CD4-positive, alpha-beta T cell treated with Interleukin-6 for 4 hours (primary cell): ENCODE measurements around the gene SLC29A3.
A peak's percentile ranks its signal among the peaks of the same experiment; 100 is the strongest.

ENCODE experiments used
- DNase-seq: peaks from one replicate; pipeline ENCODE4 v3.0.0-alpha.2; 2020; ENCODE audit warnings: mixed read lengths

Gene SLC29A3

GRCh38 chr10:71395621-71396020 is 76.6 kb downstream of the SLC29A3 start:
- no peak for DNase-seq

GRCh38 chr10:71396084-71396710 is 77.1 kb downstream of the SLC29A3 start:
- peak; percentile 35 for DNase-seq

DNA sequence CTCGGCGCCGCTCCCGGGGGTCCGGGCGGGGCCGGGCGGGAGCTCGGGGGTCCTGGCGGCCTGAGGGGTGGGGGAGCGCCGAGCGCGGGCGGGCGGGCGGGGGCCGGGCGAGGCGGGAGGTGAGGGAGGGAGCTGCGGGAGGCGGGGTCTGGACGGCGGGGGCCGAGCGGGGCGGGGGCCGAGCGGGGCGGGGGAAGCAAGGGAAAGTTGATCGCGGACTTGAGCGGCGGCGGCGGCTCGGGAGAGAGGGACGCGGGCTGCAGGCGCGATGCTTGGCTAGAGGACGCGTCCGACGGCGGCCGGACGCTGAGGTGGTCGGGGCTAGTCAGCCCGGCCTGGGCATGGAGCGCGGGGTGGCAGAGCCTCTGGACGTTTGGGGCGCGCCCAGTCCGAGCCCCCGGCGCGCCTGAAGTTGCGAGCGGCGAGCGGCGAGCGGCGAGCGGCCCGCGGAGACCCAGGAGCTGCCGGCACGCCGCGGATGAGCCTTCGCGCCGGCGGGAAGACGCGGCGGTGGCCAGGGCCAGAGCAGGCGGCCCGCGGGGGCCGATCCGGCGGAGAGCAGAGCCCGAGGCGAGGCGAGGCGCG is 77.7 kb downstream of the SLC29A3 start, which contains the start of gene CDH23:
Gene CDH23 (plus strand): TSS at position 210 of the 585 bp plus-strand sequence. CDS start 42,912 bp downstream, outside the sequence.
- peak; percentile 12 for DNase-seq

DNA sequence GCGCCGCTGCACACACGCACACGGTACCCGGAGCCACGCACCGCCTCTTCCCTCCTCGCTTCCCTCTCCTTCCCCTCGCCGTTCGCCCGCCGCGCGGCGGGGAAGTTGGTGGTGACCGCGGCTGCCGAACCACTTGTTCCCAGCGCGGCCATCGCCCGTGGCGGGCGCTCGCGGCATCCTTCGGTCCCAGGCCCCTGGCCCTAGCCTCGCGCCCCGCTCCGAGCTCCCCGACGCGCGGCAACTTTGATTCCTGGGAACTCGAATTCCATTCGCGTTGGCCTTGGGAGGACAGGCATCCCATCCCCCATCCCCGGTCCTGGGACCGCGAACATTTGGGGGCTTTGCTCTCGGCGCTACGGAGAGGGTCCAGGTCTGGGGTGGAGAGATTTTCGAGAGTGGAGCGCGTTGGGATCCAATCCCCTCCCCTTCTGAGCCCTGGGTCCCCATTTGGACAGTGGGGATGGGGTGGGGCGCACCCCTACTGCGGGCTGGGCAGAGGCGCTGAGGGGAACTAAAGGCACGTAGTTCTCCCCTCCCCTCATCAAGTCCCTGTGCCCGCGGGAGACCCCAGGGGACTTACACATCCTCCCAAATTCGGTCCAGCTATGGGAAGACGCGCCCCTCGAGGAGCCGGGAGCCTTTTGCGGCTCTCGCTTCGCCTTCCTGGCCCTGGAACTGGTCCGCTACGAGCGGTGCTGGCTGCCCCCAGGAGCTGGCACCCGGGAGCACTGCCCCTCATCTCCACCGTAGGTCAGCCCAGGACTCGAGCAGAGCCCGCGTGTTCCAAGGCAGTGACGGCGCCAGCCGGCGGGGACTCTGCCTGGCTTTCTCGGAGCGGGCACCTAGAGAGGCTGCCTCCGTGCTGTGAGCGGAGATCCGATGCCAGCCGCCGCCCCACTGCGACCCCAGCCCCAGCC is 78.5 kb downstream of the SLC29A3 start:
- no peak for DNase-seq

DNA sequence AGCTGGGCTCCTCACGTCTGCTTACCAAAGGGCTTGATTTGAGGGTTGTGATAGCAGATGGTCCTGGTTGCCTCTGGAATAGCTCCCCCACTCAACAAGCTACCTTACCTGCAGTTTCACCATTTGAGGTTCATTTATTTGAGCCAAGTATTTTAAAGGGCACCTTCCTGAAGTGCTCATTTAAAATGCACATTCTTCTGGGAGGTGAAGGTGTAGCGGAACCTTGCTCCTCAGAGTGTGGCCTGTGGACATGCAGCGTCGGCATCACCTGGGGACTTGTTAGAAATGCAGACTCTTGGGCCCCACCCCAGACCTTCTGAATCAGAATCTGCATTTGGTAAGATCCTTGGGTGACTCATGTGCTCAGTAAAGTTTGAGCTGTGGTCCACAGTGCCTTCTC is 79.9 kb downstream of the SLC29A3 start:
- no peak for DNase-seq

DNA sequence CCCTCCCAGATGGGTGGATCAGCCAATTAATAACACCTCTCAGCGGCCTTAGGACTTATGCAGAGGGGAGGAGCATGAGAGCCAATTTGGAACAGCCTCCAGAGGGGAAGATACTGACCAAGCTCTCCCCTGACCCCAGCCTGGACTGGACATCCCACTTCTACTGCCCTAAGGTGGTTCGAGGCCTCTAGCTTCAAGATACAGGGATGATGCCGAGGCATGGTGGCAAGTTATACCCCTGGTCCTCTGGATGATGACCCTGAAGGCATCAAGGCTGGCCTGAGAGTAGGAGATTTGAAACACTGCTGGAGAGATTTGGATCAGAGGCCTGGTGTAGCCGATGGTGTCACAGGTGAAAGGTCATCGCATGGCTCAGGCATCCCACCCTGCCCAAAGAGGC is 80.9 kb downstream of the SLC29A3 start:
- DNase-seq: no peak

GRCh38 chr10:71401056-71401455 is 82.0 kb downstream of the SLC29A3 start:
- no peak for DNase-seq

GRCh38 chr10:71402005-71402404 is 82.9 kb downstream of the SLC29A3 start:
- no peak for DNase-seq

GRCh38 chr10:71404503-71405295 is 85.6 kb downstream of the SLC29A3 start:
- no peak for DNase-seq

- no peak for DNase-seq
These were observed 87.8 kb downstream of the SLC29A3 start for GRCh38 chr10:71406878-71407277.

DNA sequence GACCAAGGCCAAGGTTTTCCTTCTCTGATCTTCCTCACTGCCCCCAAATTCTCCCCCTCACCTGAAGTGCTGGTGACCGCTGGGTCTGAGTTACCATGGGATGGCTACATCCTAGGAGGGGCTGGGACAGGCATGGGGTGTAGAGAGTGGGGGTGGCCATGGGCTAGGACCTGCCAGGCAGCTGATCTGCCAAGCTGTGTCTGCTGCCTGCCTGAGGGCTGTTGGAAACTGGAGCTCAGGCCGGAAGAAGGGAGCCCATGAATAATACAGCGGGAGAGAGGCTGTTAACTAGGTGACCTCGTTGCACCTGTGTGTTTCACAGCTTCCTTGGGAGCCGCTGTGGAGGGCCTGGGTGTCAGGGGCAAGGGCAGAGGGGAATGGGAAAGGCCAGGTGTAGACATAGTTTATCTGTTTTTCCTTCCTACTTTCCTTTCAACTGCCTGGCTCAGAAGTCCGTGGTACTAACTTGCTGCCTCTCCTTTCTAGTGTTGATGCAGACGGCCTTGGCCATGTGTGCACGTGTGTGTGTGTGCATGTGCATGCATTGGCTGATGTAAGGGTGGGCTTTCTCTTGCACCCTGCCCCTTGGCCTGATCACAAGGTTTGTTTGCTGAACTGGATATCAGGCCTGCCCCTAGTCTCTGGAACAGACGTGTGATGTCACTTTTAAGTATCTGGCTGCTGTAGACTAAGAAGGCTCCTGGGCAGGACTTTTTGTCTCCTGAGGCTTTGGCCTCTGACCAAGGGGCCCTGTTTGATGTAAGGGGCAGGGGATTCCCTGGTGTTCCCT is 89.6 kb downstream of the SLC29A3 start:
- no peak for DNase-seq

DNA sequence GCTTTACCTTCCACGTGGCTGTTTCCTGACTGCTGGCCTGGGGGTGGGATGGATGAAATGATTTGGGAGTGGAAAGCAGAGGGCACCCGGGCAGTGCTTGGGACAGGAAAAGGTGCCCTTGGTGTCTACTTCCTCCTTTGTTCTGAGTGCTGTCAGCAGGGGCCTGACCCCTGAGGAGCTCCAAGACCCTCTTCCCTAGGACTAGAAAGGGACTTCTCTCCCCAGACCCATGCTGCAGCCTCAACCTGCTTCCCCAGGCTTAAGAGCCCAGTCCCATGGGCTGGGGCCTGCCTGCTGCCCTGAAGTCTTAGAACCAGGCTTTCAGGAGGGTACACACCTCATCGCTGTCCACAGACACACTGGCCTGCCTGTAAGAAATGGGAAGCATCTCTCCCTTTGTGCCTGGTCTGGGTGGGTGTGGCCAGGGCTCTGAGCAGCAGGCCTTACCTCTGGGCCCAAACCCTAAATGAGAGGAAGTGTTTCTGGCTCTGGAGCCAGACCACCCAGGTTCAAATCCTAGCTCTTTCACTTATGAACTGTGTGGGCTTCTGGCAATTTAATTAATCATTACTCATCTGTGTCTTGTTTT is 90.6 kb downstream of the SLC29A3 start:
- no peak for DNase-seq
